Lung (tissue), 12 donors: ENCODE measurements around the gene TULP4. TPM values are rescaled to one million over a fixed set of nuclear protein-coding genes. Genes with fewer than 3 reads are reported as not detected.

Source experiments
- ATAC-seq: fragments of 200-7000 bp; cut with Tn5 transposase; one replicate; pipeline ENCODE4 v1.9.1; 2020; ENCODE audit warnings: moderate number of reproducible peaks; ENCODE audit not compliant: insufficient read depth, low FRiP score
- DNase-seq, 3 donors: peaks; one replicate each; pipeline ENCODE4 v3.0.0-alpha.2; 2013 to 2017
- H3K27ac ChIP-seq, 2 donors: one replicate each; pipeline ENCODE4 v1.5.1; 2013; ENCODE audit warnings: mild to moderate bottlenecking in 2 of 2, moderate library complexity in 2 of 2, control low read depth in 1 of 2, inconsistent platforms in 1 of 2, low read depth in 1 of 2, low read length in 1 of 2
- H3K27me3 ChIP-seq, 3 donors: one replicate each; pipeline ENCODE4 v1.5.1; 2013; ENCODE audit warnings: low read length in 2 of 3; ENCODE audit not compliant: control insufficient read depth in 3 of 3, insufficient read depth in 3 of 3
- H3K36me3 ChIP-seq, 4 donors: one replicate each; pipeline ENCODE4 v1.5.1; 2013; ENCODE audit warnings: low read length in 4 of 4, mild to moderate bottlenecking in 1 of 4, moderate library complexity in 1 of 4; ENCODE audit not compliant: control insufficient read depth in 4 of 4, insufficient read depth in 4 of 4
- H3K4me1 ChIP-seq, 5 donors: one replicate each; pipeline ENCODE4 v1.5.1; 2013; ENCODE audit warnings: low read length in 5 of 5, mild to moderate bottlenecking in 2 of 5, moderate library complexity in 1 of 5; ENCODE audit not compliant: control insufficient read depth in 5 of 5, insufficient read depth in 5 of 5
- H3K4me3 ChIP-seq: one replicate; pipeline ENCODE4 v1.5.1; 2013; ENCODE audit warnings: mild to moderate bottlenecking, control low read depth, moderate library complexity
- H3K9ac ChIP-seq, 2 donors: one replicate each; pipeline ENCODE4 v1.5.1; 2013; ENCODE audit warnings: low read length in 2 of 2, control low read depth in 1 of 2; ENCODE audit not compliant: insufficient read depth in 1 of 2
- H3K9me3 ChIP-seq, 4 donors: one replicate each; pipeline ENCODE4 v1.5.1; 2013; ENCODE audit warnings: low read length in 3 of 4, mild to moderate bottlenecking in 1 of 4, moderate library complexity in 1 of 4; ENCODE audit not compliant: control insufficient read depth in 4 of 4, insufficient read depth in 3 of 4
- WGBS, 2 donors: extraction: QIAGEN DNeasy Blood & Tissue Kit; methylation state at CpG; one replicate each; pipeline ENCODE4 v1.1.7; 2013; 5-methylcytosine and 5-hydroxymethylcytosine counted together
- polyA plus RNA-seq, 2 donors: library from polyadenylated mRNA; stranded (reverse); fragments of 200-250 nt; gene quantifications; one replicate each; pipeline ENCODE4 v1.2.1, GENCODE V29; 2013
- total RNA-seq, 2 donors: library from RNA; depleted of rRNA in 1 of 2; stranded (reverse); fragments of >200 nt in 1 of 2; gene quantifications; one replicate each; pipeline ENCODE4 v1.2.1, GENCODE V29; 2014 to 2021
- TF ChIP-seq, protein P1 (sequence below): IDR thresholded peaks from 2 replicates; pipeline ENCODE4 v1.5.1; 2012; ENCODE audit warnings: mild to moderate bottlenecking; ENCODE audit errors: control extremely low read depth, extremely low read depth
- donor health status: control.
- donor health status: control.
- donor health status: Bipolar disorder and iron deficiency.
- donor health status: healthy.
- donor health status: DM: yes; HTN: yes; CAD: no.

The TULP4 gene
- total and polyA plus RNA-seq, 4 donors, result 4.5 to 147 (median 39.2) TPM

GRCh38 chr6:158366363-158366762 is 54.1 kb downstream of the TULP4 start:
- ATAC-seq (no peak), DNase-seq (no peak)
- Histone ChIP-seq H3K9me3 (no peaks in the 10 kb centered on the region), H3K27me3 (no peaks in the 10 kb centered on the region), H3K4me3 (no peak overlapping the region), H3K36me3 (no peaks in the 10 kb centered on the region), H3K27ac (no peak overlapping the region), H3K4me1 (peaks cover 0 to 10% (median 3%) of the 10 kb centered on the region in 5 donors), H3K9ac (no peak overlapping the region)
- TF ChIP-seq, protein P1, sequence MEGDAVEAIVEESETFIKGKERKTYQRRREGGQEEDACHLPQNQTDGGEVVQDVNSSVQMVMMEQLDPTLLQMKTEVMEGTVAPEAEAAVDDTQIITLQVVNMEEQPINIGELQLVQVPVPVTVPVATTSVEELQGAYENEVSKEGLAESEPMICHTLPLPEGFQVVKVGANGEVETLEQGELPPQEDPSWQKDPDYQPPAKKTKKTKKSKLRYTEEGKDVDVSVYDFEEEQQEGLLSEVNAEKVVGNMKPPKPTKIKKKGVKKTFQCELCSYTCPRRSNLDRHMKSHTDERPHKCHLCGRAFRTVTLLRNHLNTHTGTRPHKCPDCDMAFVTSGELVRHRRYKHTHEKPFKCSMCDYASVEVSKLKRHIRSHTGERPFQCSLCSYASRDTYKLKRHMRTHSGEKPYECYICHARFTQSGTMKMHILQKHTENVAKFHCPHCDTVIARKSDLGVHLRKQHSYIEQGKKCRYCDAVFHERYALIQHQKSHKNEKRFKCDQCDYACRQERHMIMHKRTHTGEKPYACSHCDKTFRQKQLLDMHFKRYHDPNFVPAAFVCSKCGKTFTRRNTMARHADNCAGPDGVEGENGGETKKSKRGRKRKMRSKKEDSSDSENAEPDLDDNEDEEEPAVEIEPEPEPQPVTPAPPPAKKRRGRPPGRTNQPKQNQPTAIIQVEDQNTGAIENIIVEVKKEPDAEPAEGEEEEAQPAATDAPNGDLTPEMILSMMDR, result no peak
- WGBS, 2 donors, result 71% methylated on average over 6 of the region's 6 CpGs

DNA sequence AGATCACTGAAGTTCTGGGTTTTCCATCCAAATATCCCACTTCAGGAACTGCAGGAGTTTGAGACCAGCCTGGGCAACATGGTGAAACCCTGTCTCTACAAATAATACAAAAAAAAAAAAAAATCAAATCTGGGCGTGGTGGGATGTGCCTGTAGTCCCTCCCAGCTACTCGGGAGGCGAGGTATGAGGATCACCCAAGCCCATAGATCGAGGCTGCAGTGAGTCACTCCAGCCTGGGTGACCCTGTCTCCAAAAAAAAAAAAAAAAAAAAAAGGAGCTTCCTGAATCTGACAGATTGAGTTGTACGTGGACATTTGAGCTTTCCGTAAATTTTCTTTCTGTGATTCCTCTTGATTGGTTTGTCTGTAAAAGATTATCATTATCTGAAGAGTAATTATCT is 55.6 kb downstream of the TULP4 start:
- no peak for DNase-seq
- TF ChIP-seq, protein P1, result no peak
- Histone ChIP-seq H3K27me3 (no peaks in the 10 kb centered on the region), H3K27ac (no peak overlapping the region), H3K9ac (no peak overlapping the region), H3K4me3 (no peak overlapping the region), H3K36me3 (no peaks in the 10 kb centered on the region), H3K4me1 (peaks cover 0 to 15% (median 3%) of the 10 kb centered on the region in 5 donors), H3K9me3 (no peaks in the 10 kb centered on the region)
- no peak for ATAC-seq
- 96% methylated on average over 6 of the region's 6 CpGs for WGBS, 2 donors

DNA sequence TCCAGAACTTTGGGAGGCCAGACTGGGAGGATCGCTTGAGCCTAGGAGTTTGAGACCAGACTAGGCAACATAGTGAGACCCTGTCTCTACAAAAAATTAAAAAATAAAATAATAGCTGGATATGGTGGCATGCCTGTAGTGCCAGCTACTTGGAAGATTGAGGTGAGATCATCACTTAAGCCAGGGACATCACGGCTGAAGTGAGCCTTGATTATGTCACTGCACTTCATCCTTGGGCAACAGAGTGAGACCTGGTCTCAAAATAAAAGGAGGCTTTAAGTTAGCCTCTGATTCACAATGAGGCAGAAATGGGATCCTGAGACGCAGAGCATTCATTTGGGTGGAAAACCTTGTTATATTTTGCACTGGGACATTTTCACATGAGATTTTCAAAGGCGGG is 57.0 kb downstream of the TULP4 start:
- 94 to 96% methylated on average over 4 of the region's 4 CpGs for WGBS, 2 donors
- Histone ChIP-seq H3K9me3 (no peaks in the 10 kb centered on the region), H3K9ac (no peak overlapping the region), H3K27ac (no peak overlapping the region), H3K27me3 (no peaks in the 10 kb centered on the region), H3K36me3 (peaks cover 0 to 5% (median 0%) of the 10 kb centered on the region in 4 donors), H3K4me3 (no peak overlapping the region), H3K4me1 (peaks cover 0 to 15% (median 5%) of the 10 kb centered on the region in 5 donors)
- no peak for ATAC-seq
- no peak for DNase-seq
- TF ChIP-seq, protein P1, result no peak

DNA sequence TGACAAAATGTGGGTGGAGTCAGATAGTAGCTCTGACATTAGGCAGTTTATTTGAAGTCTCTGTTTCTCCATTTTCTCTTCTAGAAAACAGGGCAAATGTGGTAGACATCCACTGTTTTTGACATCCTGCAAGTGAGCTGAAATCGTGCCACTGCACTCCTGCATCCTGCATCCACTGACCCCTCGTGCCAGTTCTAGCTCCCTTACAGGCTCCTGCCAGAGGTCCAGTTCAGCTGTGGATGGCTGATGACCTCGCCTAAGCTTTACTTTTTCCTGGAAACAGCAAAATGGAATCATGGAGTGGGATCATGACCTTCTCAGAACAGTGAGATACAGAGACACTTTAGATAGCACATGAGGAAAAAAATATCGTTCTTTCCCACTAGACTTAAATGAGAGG is 58.5 kb downstream of the TULP4 start:
- H3K36me3 ChIP-seq, result peaks cover 0 to 5% (median 0%) of the 10 kb centered on the region in 4 donors
- H3K27me3 ChIP-seq, result no peaks in the 10 kb centered on the region
- H3K4me3 ChIP-seq, result no peak overlapping the region
- no peak overlapping the region for H3K9ac ChIP-seq
- no peaks in the 10 kb centered on the region for H3K9me3 ChIP-seq
- peaks cover 0 to 15% (median 5%) of the 10 kb centered on the region in 5 donors for H3K4me1 ChIP-seq
- H3K27ac ChIP-seq, result no peak overlapping the region
- TF ChIP-seq, protein P1, result no peak
- ATAC-seq, result no peak
- 83 to 89% methylated on average over 4 of the region's 4 CpGs for WGBS, 2 donors
- peak in 1 of 3 donors; percentile 8 for DNase-seq
